DMS153 treated with DMSO at 0.1 percent for 48 hours (cell line): ENCODE measurements around the gene ARFIP1.
A peak's percentile ranks its signal among the peaks of the same experiment; 100 is the strongest.

ENCODE experiments used
- DNase-seq: peaks from one replicate; lab custom pipeline; 2025; ENCODE audit not compliant: unreplicated experiment; lab: John Stamatoyannopoulos, UW

Gene ARFIP1

GRCh38 chr4:152936446-152937335 lies 156.9 kb downstream of the ARFIP1 start:
- peak; percentile 56 for DNase-seq

GRCh38 chr4:152937336-152938236 lies 157.8 kb downstream of the ARFIP1 start:
- no peak for DNase-seq

- peak; percentile 45 for DNase-seq
Measured at GRCh38 chr4:152938237-152938947, 158.6 kb downstream of the ARFIP1 start.

- DNase-seq, result no peak
Measured at GRCh38 chr4:152939621-152940020, 159.9 kb downstream of the ARFIP1 start.

GRCh38 chr4:152940461-152940860 lies 160.7 kb downstream of the ARFIP1 start:
- no peak for DNase-seq

- no peak for DNase-seq
Measured at GRCh38 chr4:152941411-152941810, 161.7 kb downstream of the ARFIP1 start.

- DNase-seq, result no peak
Measured at GRCh38 chr4:152942346-152942745, 162.6 kb downstream of the ARFIP1 start.

GRCh38 chr4:152943672-152944071 lies 163.9 kb downstream of the ARFIP1 start:
- no peak for DNase-seq

- DNase-seq, result no peak
Measured at GRCh38 chr4:152944666-152945320, 165.0 kb downstream of the ARFIP1 start.

GRCh38 chr4:152945639-152946038 lies 165.9 kb downstream of the ARFIP1 start:
- DNase-seq, result no peak

- DNase-seq, result no peak
Measured at GRCh38 chr4:152946446-152946845, 166.7 kb downstream of the ARFIP1 start.

- no peak for DNase-seq
Measured at GRCh38 chr4:152947311-152947710, 167.6 kb downstream of the ARFIP1 start.

GRCh38 chr4:152949930-152950329 lies 170.2 kb downstream of the ARFIP1 start:
- no peak for DNase-seq

GRCh38 chr4:152950402-152951274 lies 170.9 kb downstream of the ARFIP1 start:
- DNase-seq, result no peak

- DNase-seq, result no peak
Measured at GRCh38 chr4:152951348-152951747, 171.6 kb downstream of the ARFIP1 start.

GRCh38 chr4:152953514-152953913 lies 173.8 kb downstream of the ARFIP1 start:
- no peak for DNase-seq

- DNase-seq, result no peak
Measured at GRCh38 chr4:152954741-152955140, 175.0 kb downstream of the ARFIP1 start.

- no peak for DNase-seq
Measured at GRCh38 chr4:152956147-152956546, 176.4 kb downstream of the ARFIP1 start.

GRCh38 chr4:152956650-152957436 lies 177.1 kb downstream of the ARFIP1 start:
- DNase-seq, result no peak
